Midbrain (tissue), 1 donor: ENCODE results near the gene DLST.

Experiments used
- DNase-seq: peaks from one replicate; lab custom pipeline; 2025; lab: John Stamatoyannopoulos, UW

The DLST gene

DNA sequence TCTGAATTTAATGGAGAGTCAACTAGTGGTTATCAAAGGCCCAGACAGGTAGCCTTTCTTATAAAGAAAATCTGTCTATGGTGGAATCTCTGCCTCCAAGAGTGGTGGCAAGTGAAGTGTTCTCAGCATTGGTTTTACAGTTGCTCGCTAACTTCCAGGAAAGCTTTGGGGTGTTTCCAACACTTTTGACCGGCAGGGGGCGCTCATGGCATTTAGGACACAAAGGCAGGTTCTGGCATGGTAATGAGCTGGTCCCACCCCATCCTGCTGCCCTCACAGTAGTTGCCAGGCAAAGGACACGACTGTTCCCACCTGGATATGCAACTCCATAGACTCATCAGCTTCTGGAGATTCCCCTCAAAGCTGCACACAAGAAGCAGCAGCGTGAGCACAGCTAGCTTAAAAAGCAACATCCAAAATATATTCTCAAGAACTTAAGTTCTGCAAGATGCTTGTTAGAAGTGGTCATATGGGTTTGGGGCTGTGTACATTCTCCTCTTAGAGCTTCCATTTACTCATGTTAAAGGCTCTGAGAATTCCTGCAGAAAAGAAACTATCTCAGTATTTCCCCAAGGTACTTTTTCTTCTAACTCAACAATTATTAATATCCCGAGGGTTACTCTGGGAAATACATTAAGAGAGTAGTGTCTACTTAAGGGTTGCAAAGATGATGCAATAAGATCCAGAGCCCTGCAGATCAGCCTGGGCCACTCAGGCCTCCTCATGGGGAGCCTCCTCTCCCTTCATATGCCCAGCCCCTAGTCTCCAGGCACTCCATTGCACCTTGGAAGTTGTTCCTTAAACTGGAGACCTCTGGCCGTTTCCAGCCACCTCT, 20.6 kb upstream of the DLST start:
- DNase-seq, result peak; percentile 90

DNA sequence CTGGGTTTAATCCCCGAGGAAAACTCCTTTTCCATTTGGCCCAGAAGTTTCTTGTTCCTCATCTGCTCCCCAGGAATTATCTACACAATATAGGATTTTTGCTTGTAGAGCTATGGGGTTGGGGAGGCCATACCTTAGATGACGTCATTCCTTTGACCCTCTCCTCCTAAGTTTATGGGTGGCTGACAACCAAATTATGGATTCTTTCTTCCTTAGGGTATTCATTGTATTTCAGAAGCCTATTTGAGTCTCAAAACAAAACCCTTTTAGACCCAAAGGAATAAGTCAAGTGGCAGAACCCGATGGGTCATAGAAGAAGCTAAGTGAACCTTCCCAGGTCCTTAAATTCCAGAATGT, 20.0 kb upstream of the DLST start:
- DNase-seq, result no peak

DNA sequence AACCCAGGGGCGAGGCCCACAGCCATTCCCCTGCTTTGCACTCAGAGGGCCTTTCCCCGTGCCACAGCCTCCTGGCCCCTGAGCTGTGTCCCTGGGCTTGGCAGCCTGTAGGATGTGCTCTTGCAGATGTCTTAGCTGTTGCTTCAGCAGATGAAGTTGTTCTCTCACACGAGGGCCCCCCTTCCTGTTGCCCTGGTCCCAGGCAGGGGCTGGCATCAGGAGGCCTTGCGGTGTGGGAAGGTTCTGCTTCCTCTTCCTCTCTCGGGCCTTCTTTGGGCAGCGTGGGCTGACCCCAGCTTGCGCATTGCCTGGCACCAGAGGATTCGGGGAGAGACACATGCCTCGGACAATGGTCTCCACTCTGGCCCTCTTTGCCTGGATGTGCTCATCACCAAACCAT, 18.4 kb upstream of the DLST start:
- peak; percentile 44 for DNase-seq

DNA sequence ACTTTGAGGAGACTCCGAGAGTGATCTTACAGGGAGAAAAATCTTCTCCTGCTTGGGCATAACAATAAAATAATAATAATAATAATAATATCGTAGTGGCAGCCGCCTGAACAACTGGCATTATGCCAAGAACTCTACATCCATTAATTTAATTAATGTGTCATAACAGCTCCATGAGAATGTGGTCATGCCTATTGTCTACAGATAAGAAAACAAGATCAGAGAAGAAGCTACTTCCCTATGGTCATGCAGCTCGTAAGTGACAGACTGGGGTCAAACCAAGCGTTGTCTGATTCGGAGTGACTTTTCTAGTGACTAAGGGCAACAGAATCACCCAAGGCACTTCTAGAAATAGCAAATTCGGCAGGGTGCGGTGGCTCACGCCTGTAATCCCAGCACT, 17.5 kb upstream of the DLST start:
- no peak for DNase-seq

GRCh38 chr14:74865156-74865555, 16.6 kb upstream of the DLST start:
- DNase-seq, result no peak

DNA sequence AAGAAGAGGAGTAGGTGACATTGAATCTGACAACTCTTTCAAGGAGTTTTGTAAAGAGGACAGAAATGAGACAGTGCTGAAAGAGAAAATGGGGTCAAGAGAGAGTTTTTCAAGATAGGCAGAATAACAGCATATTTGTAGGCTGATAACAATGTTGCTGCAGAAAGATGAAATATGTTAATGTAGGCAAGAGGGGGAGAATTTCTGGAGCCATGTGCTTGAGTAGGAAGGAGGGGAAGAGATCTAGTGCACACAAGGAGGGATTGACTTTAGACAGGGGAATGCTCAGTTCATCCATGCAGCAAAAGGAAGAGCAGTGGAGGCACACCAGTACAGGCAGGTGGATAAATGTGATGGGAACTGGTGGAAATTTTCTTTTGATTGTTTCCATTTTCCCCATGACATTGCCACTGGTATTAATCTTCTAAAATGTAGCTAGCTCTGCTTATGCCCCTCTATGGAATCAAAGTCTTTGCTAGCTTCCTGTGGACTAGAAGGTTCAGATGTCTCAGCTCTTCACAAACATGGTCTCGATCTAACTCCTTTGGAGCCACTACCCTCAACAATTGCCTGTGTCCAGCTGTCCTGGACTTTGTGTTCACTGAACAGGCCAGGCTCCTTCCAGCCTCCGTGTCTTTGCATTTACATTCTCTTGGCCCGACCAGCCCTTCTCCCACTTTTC, 14.9 kb upstream of the DLST start:
- DNase-seq, result no peak

- DNase-seq, result peak; percentile 63
These were observed 14.0 kb upstream of the DLST start for GRCh38 chr14:74867673-74868072.

DNA sequence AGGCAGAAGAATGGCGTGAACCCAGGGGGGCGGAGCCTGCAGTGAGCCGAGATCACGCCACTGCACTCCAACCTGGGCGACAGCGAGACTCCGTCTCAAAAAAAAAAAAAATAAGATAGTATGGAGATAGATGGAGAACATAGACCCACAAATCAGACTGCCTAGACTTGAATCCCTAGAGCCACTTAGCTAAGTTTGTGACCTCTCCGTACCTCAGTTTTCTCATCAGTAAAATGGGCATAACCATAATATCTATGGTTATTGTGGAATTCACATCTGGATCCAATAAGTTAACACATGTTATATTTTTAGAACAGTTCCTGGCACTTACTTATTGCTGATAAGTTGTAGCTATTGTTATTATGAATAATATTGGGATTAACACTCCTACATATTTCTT, 13.0 kb upstream of the DLST start:
- no peak for DNase-seq

- no peak for DNase-seq
These were observed 9.9 kb upstream of the DLST start for GRCh38 chr14:74871819-74872218.

GRCh38 chr14:74875204-74875603, 6.5 kb upstream of the DLST start:
- no peak for DNase-seq

- no peak for DNase-seq
These were observed 5.5 kb upstream of the DLST start, which contains the start of gene PROX2 for GRCh38 chr14:74875941-74876913. PROX2 (minus strand) TSS chr14:74876145; CDS start chr14:74863834, 12,311 bp downstream.

GRCh38 chr14:74879427-74880182, 2.1 kb upstream of the DLST start:
- DNase-seq, result no peak

- DNase-seq, result no peak
These were observed 596 bp downstream of the DLST start for GRCh38 chr14:74882103-74882920.

DNA sequence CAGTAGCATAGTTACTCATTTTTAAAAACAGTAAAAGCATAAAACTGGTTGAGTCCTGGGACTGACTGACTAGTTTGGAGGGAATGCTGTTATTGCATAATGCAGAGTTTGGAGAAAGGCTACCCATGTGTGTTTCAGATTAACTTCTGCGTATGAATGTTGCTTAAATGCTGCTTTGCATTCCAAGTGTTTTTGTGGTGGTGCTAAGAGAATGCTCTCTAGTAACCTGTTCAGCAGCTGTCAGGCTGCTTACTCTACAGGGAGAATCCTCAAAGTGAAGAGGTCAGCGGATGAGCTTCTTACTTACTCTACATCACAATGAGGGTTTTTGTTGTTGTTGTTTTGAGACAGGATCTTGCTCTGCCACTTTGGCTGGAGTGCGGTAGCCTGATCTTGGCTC, 4.3 kb downstream of the DLST start:
- no peak for DNase-seq

- DNase-seq, result no peak
These were observed 6.7 kb downstream of the DLST start for GRCh38 chr14:74888164-74889158.

GRCh38 chr14:74890262-74890661, 8.5 kb downstream of the DLST start:
- DNase-seq, result no peak

- no peak for DNase-seq
These were observed 10.2 kb downstream of the DLST start for GRCh38 chr14:74891870-74892269.

DNA sequence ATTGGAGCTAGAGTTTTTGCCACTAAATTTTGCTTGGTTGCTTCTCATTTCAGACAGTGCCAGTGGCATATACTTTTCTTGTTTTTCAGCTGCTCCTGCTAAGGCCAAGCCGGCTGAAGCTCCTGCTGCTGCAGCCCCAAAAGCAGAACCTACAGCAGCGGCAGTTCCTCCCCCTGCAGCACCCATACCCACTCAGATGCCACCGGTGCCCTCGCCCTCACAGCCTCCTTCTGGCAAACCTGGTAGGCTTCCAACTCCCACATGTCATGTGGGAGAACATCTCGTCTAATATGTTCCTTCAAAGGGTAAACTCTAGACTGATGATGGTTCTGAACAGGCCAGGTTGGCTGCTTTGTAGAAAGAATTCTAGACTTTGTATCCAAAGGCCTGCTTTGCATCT, 11.0 kb downstream of the DLST start:
- no peak for DNase-seq

- no peak for DNase-seq
These were observed 11.9 kb downstream of the DLST start for GRCh38 chr14:74893614-74894091.
